DOHH2 (cell line): ENCODE results near the gene SLC17A9.

Experiments used
- H3F3A ChIP-seq: fragments of 200-600 bp; sonication (generic), shearing (Covaris generic); 2 replicates; pipeline ENCODE4 v1.6.0; 2016; ENCODE audit warnings: antibody characterized with exemption, mild to moderate bottlenecking; ENCODE audit not compliant: control insufficient read depth, insufficient read depth
- H3K27ac ChIP-seq: fragments of 200-600 bp; sonication (generic); 2 replicates; pipeline ENCODE4 v1.5.1; 2014; ENCODE audit warnings: low read depth, mild to moderate bottlenecking, low read length, moderate library complexity
- H3K27me3 ChIP-seq: fragments of 200-600 bp; sonication (generic); 2 replicates; pipeline ENCODE4 v1.6.1; 2014; ENCODE audit warnings: mild to moderate bottlenecking, low read length, mixed read lengths; ENCODE audit not compliant: control insufficient read depth
- H3K36me3 ChIP-seq: fragments of 200-600 bp; sonication (generic); 2 replicates; pipeline ENCODE4 v1.6.1; 2014; ENCODE audit warnings: mild to moderate bottlenecking, low read length, moderate library complexity, mixed read lengths; ENCODE audit not compliant: control insufficient read depth
- H3K4me1 ChIP-seq: fragments of 200-600 bp; sonication (generic); 2 replicates; pipeline ENCODE4 v1.6.1; 2014; ENCODE audit warnings: mild to moderate bottlenecking, low read length, mixed read lengths; ENCODE audit not compliant: control insufficient read depth
- H3K4me2 ChIP-seq: fragments of 200-600 bp; sonication (generic); 2 replicates; pipeline ENCODE4 v1.6.0; 2014; ENCODE audit warnings: mild to moderate bottlenecking, low read length, moderate library complexity
- H3K4me3 ChIP-seq: fragments of 200-600 bp; sonication (generic); 2 replicates; pipeline ENCODE4 v1.5.1; 2014; ENCODE audit warnings: mild to moderate bottlenecking, low read length, mixed read lengths
- H3K79me2 ChIP-seq: fragments of 200-600 bp; sonication (generic); 2 replicates; pipeline ENCODE4 v1.6.1; 2014; ENCODE audit warnings: mild to moderate bottlenecking, low read length, mixed read lengths; ENCODE audit not compliant: control insufficient read depth
- H3K9me2 ChIP-seq: fragments of 200-600 bp; sonication (generic); replicated peaks from 2 replicates; pipeline ENCODE4 v1.6.1; 2014; ENCODE audit warnings: mild to moderate bottlenecking, low read length, mixed read lengths; ENCODE audit not compliant: control insufficient read depth
- H3K9me3 ChIP-seq: fragments of 200-600 bp; sonication (generic); 2 replicates; pipeline ENCODE4 v1.6.1; 2014; ENCODE audit warnings: antibody characterized with exemption, low read length, mixed read lengths; ENCODE audit not compliant: control insufficient read depth, insufficient read depth
- H4K20me1 ChIP-seq: fragments of 200-600 bp; sonication (generic); 2 replicates; pipeline ENCODE4 v1.6.0; 2014; ENCODE audit warnings: low read depth, mild to moderate bottlenecking, antibody characterized with exemption, low read length, moderate library complexity; ENCODE audit not compliant: control insufficient read depth, insufficient read depth
- EZH2phosphoT487 ChIP-seq: fragments of 200-600 bp; sonication (generic); IDR thresholded peaks from 2 replicates; pipeline ENCODE4 v1.6.1; 2017; ENCODE audit warnings: borderline replicate concordance, mild to moderate bottlenecking, antibody characterized with exemption, low read length, moderate library complexity, mixed read lengths
- TF ChIP-seq, protein P1 (sequence below): fragments of 200-600 bp; sonication (generic); IDR thresholded peaks from one replicate; pipeline ENCODE4 v1.5.1; 2014; ENCODE audit warnings: antibody characterized with exemption, mild to moderate bottlenecking, low read depth, low read length; ENCODE audit not compliant: poor library complexity, severe bottlenecking

Gene SLC17A9

DNA sequence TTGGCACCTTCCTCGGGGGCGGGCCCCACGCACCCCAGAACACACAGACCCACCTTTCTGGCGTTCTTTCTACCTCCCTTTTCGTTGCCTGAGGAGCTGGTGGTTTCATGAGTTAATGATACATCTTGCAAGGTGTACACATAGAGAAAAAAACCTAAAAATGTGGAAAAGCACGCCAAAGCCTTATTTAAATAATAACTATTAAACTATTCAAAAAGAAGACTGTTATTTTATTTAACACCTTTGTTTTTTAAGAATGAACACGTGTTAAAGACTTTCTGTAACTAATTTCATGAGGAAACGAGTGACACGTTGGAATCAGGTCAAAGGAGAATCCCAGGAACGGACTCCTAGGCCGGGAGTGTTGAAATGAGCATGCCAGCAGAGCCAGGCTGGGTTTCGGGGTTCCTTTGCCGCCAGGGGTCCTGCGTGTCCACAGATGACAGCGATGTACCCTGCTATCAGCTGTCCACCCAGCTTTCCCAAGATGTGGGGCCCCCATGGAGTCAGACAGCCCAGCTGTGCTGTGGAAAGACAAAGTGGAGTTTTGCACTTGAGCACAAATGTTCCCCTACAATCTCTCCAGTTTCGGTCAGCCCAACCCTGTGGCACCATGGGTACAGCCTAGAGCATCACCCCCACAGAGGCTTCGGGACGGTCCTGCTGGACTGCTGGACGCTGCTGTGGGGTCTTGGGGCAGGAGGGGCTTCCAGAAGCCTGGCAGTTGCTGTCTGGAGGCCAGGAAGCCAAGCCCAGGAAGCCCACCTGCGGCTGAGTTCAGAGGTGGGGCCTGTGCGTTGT lies 16.1 kb downstream of the SLC17A9 start:
- TF ChIP-seq EZH2phosphoT487, result no peak
- TF ChIP-seq, protein P1, sequence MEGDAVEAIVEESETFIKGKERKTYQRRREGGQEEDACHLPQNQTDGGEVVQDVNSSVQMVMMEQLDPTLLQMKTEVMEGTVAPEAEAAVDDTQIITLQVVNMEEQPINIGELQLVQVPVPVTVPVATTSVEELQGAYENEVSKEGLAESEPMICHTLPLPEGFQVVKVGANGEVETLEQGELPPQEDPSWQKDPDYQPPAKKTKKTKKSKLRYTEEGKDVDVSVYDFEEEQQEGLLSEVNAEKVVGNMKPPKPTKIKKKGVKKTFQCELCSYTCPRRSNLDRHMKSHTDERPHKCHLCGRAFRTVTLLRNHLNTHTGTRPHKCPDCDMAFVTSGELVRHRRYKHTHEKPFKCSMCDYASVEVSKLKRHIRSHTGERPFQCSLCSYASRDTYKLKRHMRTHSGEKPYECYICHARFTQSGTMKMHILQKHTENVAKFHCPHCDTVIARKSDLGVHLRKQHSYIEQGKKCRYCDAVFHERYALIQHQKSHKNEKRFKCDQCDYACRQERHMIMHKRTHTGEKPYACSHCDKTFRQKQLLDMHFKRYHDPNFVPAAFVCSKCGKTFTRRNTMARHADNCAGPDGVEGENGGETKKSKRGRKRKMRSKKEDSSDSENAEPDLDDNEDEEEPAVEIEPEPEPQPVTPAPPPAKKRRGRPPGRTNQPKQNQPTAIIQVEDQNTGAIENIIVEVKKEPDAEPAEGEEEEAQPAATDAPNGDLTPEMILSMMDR, result no peak
- Histone ChIP-seq H3K79me2 (no peaks in the 10 kb centered on the region), H3F3A (0 out of 2 replicates have a peak, but pooled peaks cover 4% of the 10 kb centered on the region), H3K4me2 (no peak overlapping the region), H4K20me1 (no peaks in the 10 kb centered on the region; the same call in none of the 2 replicates), H3K9me2 (no peaks in the 10 kb centered on the region), H3K27me3 (peaks cover 18% of the 10 kb centered on the region), H3K27ac (no peak overlapping the region), H3K9me3 (no peaks in the 10 kb centered on the region), H3K36me3 (peaks cover 25% of the 10 kb centered on the region), H3K4me3 (no peak overlapping the region), H3K4me1 (peaks cover 13% of the 10 kb centered on the region)

DNA sequence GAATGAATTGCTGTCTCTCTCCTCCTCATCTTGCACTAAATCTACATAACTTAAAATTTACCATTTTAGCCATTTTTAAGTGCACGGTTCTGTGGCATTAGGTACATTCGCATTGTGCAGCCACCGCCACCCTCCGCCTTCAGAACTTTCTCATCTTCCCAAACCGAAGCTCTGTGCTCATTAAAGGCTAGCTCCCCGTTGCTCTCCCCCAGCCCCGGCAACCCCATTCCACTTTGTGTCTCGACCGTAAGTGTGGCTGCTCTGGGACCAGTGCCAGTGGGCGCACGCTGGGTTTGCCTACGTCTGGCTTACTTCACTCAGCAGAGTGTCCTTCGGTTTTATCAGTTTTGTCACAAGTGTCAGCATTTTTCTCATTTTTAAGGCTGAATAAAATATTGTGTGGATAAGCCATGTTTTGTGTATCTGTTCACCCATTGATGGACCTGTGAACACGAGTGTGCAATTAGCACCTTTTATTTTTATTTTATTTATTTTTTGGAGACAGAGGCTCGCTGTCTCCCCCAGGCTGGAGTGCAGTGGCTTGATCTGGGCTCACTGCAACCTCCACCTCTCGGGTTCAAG lies 16.8 kb downstream of the SLC17A9 start:
- H3K79me2 ChIP-seq, result no peaks in the 10 kb centered on the region
- H3K27ac ChIP-seq, result no peak overlapping the region
- peaks cover 22% of the 10 kb centered on the region for H3K27me3 ChIP-seq
- H3K4me3 ChIP-seq, result no peak overlapping the region
- H3K4me2 ChIP-seq, result no peak overlapping the region
- H3F3A ChIP-seq, result 0 out of 2 replicates have a peak, but pooled peaks cover 4% of the 10 kb centered on the region
- no peaks in the 10 kb centered on the region; the same call in none of the 2 replicates for H4K20me1 ChIP-seq
- no peaks in the 10 kb centered on the region for H3K9me3 ChIP-seq
- peaks cover 13% of the 10 kb centered on the region for H3K4me1 ChIP-seq
- H3K9me2 ChIP-seq, result no peaks in the 10 kb centered on the region
- peaks cover 18% of the 10 kb centered on the region for H3K36me3 ChIP-seq
- TF ChIP-seq, protein P1, result no peak

DNA sequence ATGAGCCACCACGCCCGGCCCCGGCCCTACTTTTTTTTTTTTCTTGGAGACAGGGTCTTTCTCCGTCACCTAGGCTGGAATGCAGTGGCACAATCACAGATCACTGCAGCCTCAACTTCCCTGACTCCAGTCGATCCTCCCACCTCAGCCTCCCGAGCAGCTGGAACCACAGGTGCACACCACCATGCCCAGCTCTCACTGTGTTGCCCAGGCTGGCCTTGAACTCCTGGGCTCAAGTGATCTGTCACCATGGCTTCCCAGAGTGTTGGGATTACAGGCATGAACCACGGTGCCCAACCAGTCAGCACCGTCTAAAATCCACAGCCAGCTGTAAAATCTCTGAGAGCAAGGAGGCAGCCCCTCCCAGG lies 17.4 kb downstream of the SLC17A9 start:
- H3K9me3 ChIP-seq, result no peaks in the 10 kb centered on the region
- H4K20me1 ChIP-seq, result no peaks in the 10 kb centered on the region; the same call in none of the 2 replicates
- TF ChIP-seq EZH2phosphoT487, result no peak
- TF ChIP-seq, protein P1, result no peak
- H3F3A ChIP-seq, result 0 out of 2 replicates have a peak, but pooled peaks cover 4% of the 10 kb centered on the region
- peaks cover 13% of the 10 kb centered on the region for H3K4me1 ChIP-seq
- peaks cover 11% of the 10 kb centered on the region for H3K36me3 ChIP-seq
- H3K4me2 ChIP-seq, result no peak overlapping the region
- H3K27ac ChIP-seq, result no peak overlapping the region
- peaks cover 28% of the 10 kb centered on the region for H3K27me3 ChIP-seq
- no peaks in the 10 kb centered on the region for H3K9me2 ChIP-seq
- H3K79me2 ChIP-seq, result no peaks in the 10 kb centered on the region
- H3K4me3 ChIP-seq, result no peak overlapping the region
